Measurements from ENCODE around the gene FBXL7. TPM values are rescaled to one million over a fixed set of nuclear protein-coding genes. Genes with fewer than 3 reads are reported as not detected.

The FBXL7 gene
- total and polyA plus RNA-seq, 2 donors (not counting 1 experiment from before 2014, with no cell fraction given), result 6.4 to 12.9 TPM

- no peak for DNase-seq (ENCODE audit: low read depth in 2 of 2)
- Histone ChIP-seq H3K4me2 (ENCODE audit: extremely low read depth, insufficient read depth, low read length) (no peak overlapping the region), H4K20me1 (ENCODE audit: control insufficient read depth, extremely low read depth, insufficient read depth, low read length) (no peaks in the 10 kb centered on the region), H3K27me3 (ENCODE audit: control insufficient read depth, insufficient read depth, low read length) (no peaks in the 10 kb centered on the region), H3K9me3 (ENCODE audit: control insufficient read depth, insufficient read depth, low read depth, low read length) (no peaks in the 10 kb centered on the region), H2AFZ (ENCODE audit: low read length) (no peak overlapping the region), H3K36me3 (ENCODE audit: control insufficient read depth, insufficient read depth, low read length) (no peaks in the 10 kb centered on the region), H3K79me2 (ENCODE audit: control insufficient read depth, insufficient read depth, low read length) (no peaks in the 10 kb centered on the region), H3K27ac (ENCODE audit: insufficient read depth, low read length) (no peak overlapping the region), H3K4me3 (replicated peaks in 1 of 4; ENCODE audit: control extremely low read depth in 1 of 4, insufficient read depth in 1 of 4, low read depth in 3 of 4, low read length in 4 of 4) (no peak overlapping the region), H3K4me1 (ENCODE audit: control insufficient read depth, extremely low read depth, insufficient read depth, low read length) (no peaks in the 10 kb centered on the region), H3K9ac (ENCODE audit: insufficient read depth, low read length) (no peak overlapping the region)
- no peak for TF ChIP-seq EZH2 (IDR thresholded peaks at IDR 0.05; ENCODE audit: low read length, missing control alignments)
- TF ChIP-seq CTCF (conservative IDR thresholded peaks at IDR 0.05 in 1 of 2, IDR thresholded peaks at IDR 0.05 in 1 of 2; ENCODE audit: low read depth in 1 of 2, low read length in 2 of 2), result no peak
Measured at GRCh38 chr5:15638296-15638695, 138.3 kb downstream of the FBXL7 start.

GRCh38 chr5:15639288-15639687 lies 139.3 kb downstream of the FBXL7 start:
- Histone ChIP-seq H3K4me1 (ENCODE audit: control insufficient read depth, extremely low read depth, insufficient read depth, low read length) (no peaks in the 10 kb centered on the region), H3K27ac (ENCODE audit: insufficient read depth, low read length) (no peak overlapping the region), H3K36me3 (ENCODE audit: control insufficient read depth, insufficient read depth, low read length) (no peaks in the 10 kb centered on the region), H4K20me1 (ENCODE audit: control insufficient read depth, extremely low read depth, insufficient read depth, low read length) (no peaks in the 10 kb centered on the region), H3K4me3 (replicated peaks in 1 of 4; ENCODE audit: control extremely low read depth in 1 of 4, insufficient read depth in 1 of 4, low read depth in 3 of 4, low read length in 4 of 4) (no peak overlapping the region), H3K4me2 (ENCODE audit: extremely low read depth, insufficient read depth, low read length) (no peak overlapping the region), H3K27me3 (ENCODE audit: control insufficient read depth, insufficient read depth, low read length) (no peaks in the 10 kb centered on the region), H3K9ac (ENCODE audit: insufficient read depth, low read length) (no peak overlapping the region), H3K79me2 (ENCODE audit: control insufficient read depth, insufficient read depth, low read length) (no peaks in the 10 kb centered on the region), H3K9me3 (ENCODE audit: control insufficient read depth, insufficient read depth, low read depth, low read length) (no peaks in the 10 kb centered on the region), H2AFZ (ENCODE audit: low read length) (no peak overlapping the region)
- DNase-seq (ENCODE audit: low read depth in 2 of 2), result no peak
- TF ChIP-seq EZH2 (IDR thresholded peaks at IDR 0.05; ENCODE audit: low read length, missing control alignments), result no peak

- TF ChIP-seq EZH2 (IDR thresholded peaks at IDR 0.05; ENCODE audit: low read length, missing control alignments), result no peak
- TF ChIP-seq CTCF (conservative IDR thresholded peaks at IDR 0.05 in 1 of 2, IDR thresholded peaks at IDR 0.05 in 1 of 2; ENCODE audit: low read depth in 1 of 2, low read length in 2 of 2), result no peak
- H3K36me3 ChIP-seq (ENCODE audit: control insufficient read depth, insufficient read depth, low read length), result no peaks in the 10 kb centered on the region
- no peaks in the 10 kb centered on the region for H3K79me2 ChIP-seq (ENCODE audit: control insufficient read depth, insufficient read depth, low read length)
- H4K20me1 ChIP-seq (ENCODE audit: control insufficient read depth, extremely low read depth, insufficient read depth, low read length), result no peaks in the 10 kb centered on the region
- H3K4me1 ChIP-seq (ENCODE audit: control insufficient read depth, extremely low read depth, insufficient read depth, low read length), result no peaks in the 10 kb centered on the region
- no peaks in the 10 kb centered on the region for H3K9me3 ChIP-seq (ENCODE audit: control insufficient read depth, insufficient read depth, low read depth, low read length)
- no peak overlapping the region for H2AFZ ChIP-seq (ENCODE audit: low read length)
- no peak for DNase-seq (ENCODE audit: low read depth in 2 of 2)
- no peak overlapping the region for H3K4me2 ChIP-seq (ENCODE audit: extremely low read depth, insufficient read depth, low read length)
- no peaks in the 10 kb centered on the region for H3K27me3 ChIP-seq (ENCODE audit: control insufficient read depth, insufficient read depth, low read length)
- no peak overlapping the region for H3K4me3 ChIP-seq (replicated peaks in 1 of 4; ENCODE audit: control extremely low read depth in 1 of 4, insufficient read depth in 1 of 4, low read depth in 3 of 4, low read length in 4 of 4)
- H3K27ac ChIP-seq (ENCODE audit: insufficient read depth, low read length), result no peak overlapping the region
- no peak overlapping the region for H3K9ac ChIP-seq (ENCODE audit: insufficient read depth, low read length)
Measured at GRCh38 chr5:15640116-15640515, 140.1 kb downstream of the FBXL7 start.

Data from fibroblast of lung (primary cell).